ENCODE results near the gene PROSER2.
"Not testable (repeated sequence)": the region's sequence is repeated elsewhere in the genome, so short reads cannot be mapped to it uniquely, and the experiment has no call there.

PROSER2 gene

DNA sequence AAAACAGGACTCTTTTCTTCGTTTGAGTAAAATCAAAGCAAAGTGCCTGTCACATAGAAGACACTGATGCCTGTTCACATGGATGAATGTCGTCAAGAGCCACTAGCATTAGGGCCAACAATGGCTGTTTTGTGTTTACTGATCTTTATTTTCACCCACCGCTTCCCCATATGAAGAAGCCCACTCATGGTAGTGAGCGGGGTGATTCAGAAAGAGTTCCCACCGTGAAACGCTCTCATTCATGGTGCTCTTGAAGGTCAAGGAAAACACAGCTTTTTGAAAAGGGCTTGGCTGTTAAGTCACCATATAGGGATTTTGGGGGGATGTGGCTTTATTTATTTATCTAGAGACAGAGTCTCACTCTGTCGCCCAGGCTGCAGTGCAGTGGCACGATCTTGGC is 12.5 kb downstream of the PROSER2 start:
- DNase-seq (ENCODE audit: low read depth in 3 of 3), result no peak

DNA sequence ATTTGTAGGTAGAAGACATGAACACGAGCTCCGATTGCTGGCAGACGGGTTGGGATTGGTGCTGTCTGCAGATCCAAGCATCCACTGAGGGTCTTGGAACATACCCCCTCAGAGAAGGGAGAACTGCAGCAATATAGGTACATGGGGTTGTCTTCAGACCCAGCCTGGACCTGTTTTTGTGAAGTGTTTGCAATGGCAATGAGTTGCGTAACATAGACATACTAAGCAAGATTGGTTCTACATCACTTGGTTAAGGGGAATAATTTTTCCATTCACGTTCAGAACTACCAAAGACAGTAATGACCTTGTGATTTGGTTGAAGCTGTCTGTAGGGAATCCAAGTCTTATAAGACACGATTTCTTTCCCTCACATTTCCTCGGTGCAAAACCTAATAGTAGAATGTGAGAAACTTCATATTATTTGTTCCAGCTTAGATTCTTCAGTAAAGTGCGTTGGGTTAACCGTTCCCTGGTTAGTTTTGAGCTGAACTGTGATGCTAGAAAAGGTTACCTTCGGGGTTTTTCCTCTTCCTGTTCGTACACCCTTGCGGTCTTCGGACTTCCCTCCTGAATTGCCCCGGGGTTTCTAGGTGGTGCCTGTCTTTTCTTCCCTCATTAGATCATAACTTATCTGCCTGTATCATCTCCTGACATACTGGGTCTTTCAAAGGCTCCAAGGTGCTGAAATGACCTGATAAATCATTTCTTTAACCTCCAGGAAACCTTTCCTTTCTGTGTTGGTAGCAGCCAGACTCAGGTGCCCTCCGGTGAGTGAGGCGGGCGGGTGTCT is 14.4 kb downstream of the PROSER2 start:
- no peak for DNase-seq (ENCODE audit: low read depth in 3 of 3)

DNA sequence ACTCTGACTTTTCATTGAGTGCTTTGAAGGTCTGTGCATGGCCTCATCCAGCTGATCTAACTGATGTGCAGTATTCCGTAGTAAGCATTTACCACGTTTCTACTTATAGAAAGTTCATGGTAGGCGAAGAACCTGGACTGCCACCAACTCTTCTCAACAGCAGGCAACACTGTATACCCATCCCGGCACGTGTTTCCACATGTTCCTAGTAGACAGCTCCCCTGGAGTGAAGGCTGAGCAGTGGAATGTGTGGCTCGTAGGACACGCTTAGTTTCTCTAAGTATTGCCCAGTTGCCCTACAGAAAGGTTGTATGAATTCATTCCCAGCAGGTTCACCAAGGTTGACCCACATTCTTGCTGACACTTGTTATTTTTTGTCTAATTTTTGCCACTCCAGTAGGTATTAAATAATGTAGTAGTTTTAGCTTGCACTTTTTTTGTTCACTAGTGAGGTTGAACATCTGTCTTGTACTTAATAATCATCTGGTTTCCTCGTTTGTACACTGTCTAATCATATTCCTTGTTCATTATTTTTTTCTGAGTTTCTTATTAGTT is 15.2 kb downstream of the PROSER2 start:
- DNase-seq (ENCODE audit: low read depth in 3 of 3), result no peak

- DNase-seq (ENCODE audit: low read depth in 3 of 3), result no peak
Observed at GRCh38 chr10:11841375-11841774, 18.2 kb downstream of the PROSER2 start.

- DNase-seq (ENCODE audit: low read depth in 3 of 3), result no peak
Observed at GRCh38 chr10:11842411-11842810, 19.3 kb downstream of the PROSER2 start.

GRCh38 chr10:11845113-11845512 is 22.0 kb downstream of the PROSER2 start:
- no peak for DNase-seq (ENCODE audit: low read depth in 3 of 3)

- DNase-seq (ENCODE audit: low read depth in 3 of 3), result no peak
Observed at GRCh38 chr10:11846542-11846941, 23.4 kb downstream of the PROSER2 start.

DNA sequence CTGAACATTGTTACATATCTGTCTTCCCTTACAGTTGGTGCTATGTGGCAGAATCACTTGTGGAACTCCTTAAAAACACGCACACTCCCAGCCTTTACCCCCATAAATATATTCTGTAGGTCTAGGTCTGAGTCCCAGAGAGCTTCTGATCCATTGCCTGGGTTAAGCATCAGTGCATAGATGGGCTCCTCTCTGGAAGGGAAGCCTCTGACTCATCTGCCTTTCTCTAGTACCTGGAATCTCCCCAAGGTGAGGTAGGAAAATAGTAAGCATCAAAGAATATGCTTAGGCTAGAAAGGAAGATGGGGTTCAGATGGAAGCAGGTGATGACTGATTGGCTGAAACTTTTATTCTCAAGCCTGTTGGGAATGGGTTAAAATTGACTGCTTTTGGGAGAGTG is 26.1 kb downstream of the PROSER2 start:
- no peak for DNase-seq (ENCODE audit: low read depth in 3 of 3)

GRCh38 chr10:11849911-11850310 is 26.8 kb downstream of the PROSER2 start:
- no peak for DNase-seq (ENCODE audit: low read depth in 3 of 3)

DNA sequence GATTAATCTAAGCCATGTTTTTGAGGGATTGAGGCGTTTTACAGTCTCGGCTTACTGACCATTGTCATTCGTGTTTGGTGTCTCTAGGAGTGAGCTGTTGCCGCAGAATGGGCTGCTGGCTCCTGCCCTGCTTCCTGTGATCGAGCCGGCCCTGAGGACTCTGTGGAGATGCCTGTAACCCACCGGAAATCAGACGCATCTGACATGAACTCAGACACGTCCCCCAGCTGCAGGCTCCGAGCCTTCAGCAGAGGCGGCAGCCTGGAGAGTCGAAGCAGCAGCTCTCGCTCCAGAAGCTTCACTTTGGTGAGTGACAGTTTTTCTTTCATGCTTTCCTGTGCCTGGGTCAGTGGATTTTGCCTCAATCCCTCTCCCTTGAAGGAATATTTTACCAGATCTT is 28.8 kb downstream of the PROSER2 start:
- no peak for DNase-seq (ENCODE audit: low read depth in 3 of 3)

- not testable (repeated sequence) for DNase-seq (ENCODE audit: low read depth in 3 of 3)
Observed at GRCh38 chr10:11852637-11853036, 29.5 kb downstream of the PROSER2 start.

GRCh38 chr10:11853468-11853867 is 30.3 kb downstream of the PROSER2 start:
- no peak for DNase-seq (ENCODE audit: low read depth in 3 of 3)

DNA sequence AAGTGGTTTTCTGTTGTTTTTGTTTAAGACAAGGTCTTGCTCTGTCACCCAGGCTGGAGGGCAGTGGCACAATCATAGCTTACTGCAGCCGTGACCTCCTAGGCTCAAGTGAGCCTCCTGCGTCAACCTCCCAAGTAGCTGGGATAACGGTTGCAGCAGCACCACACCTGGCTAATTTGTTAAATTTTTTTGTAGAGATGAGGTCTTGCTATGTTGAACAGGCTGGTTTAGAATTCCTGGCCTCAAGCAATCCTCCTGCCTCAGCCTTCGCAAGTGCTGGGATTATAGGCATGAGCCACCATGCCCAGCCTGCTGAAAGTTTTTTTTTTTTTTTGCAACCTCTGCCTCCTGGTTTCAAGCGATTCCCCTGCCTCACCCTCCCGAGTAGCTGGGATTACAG is 31.1 kb downstream of the PROSER2 start:
- no peak for DNase-seq (ENCODE audit: low read depth in 3 of 3)

DNA sequence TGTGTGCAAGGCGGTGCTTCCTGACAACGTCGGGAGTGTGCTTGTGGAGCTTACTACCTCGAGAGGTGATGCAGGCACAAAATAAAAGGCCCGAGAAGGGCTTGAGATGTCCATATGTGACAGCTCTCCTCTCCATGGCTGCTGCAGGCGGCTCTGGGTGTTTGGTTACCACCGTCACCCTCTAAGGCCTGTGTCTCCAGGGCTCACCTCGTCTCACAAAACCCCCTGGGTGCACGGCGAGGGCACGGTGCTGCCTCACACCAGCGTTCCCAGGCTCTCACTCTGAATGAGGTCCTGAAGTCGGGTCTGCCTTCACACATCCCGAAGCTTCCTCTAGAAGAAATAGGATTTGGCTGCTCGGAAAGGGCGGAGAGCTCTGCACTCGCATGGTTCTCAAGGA is 32.9 kb downstream of the PROSER2 start:
- no peak for DNase-seq (ENCODE audit: low read depth in 3 of 3)

- DNase-seq (ENCODE audit: low read depth in 3 of 3), result no peak
Observed at GRCh38 chr10:11856678-11857077, 33.5 kb downstream of the PROSER2 start.

DNA sequence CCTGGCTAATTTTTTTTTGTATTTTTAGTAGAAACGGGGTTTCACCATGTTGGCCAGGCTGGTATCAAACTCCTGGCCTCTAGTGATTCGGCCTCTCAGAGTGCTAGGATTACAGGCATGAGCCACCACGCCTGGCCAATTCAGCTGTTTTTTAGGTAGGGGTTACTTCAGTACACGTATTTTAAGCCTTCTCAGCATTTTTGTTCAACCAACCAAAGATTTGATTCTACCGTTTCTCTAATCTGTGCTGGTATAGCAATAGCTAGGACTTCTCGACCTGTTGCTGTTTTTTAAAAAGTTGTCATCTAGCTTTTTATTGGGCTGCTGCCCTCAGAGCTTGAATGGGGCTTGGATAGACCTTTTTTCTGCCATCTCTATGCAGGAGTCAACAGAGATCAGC is 34.9 kb downstream of the PROSER2 start:
- no peak for DNase-seq (ENCODE audit: low read depth in 3 of 3)

DNA sequence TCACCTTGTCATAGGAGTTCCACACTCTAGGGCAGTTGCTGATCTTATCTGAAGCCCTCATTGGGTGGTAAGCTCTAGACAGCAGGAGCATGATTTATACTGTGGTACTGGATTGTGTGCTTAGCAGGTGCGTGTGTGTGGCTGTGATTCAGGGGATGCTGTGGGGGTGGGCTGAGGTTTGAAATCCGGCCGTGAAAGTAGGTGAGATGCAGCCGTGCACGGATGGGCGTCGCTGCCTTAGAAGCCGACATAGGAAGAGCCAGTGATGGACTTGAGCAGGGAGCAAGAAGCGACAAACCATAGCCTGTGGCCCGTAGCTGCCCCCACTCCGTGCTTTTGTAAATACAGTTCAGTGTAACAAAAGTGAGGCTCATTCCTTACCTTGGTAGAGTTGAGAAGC is 38.2 kb downstream of the PROSER2 start:
- no peak for DNase-seq (ENCODE audit: low read depth in 3 of 3)

- DNase-seq (ENCODE audit: low read depth in 3 of 3), result no peak
Observed at GRCh38 chr10:11861811-11862428, 38.8 kb downstream of the PROSER2 start.

DNA sequence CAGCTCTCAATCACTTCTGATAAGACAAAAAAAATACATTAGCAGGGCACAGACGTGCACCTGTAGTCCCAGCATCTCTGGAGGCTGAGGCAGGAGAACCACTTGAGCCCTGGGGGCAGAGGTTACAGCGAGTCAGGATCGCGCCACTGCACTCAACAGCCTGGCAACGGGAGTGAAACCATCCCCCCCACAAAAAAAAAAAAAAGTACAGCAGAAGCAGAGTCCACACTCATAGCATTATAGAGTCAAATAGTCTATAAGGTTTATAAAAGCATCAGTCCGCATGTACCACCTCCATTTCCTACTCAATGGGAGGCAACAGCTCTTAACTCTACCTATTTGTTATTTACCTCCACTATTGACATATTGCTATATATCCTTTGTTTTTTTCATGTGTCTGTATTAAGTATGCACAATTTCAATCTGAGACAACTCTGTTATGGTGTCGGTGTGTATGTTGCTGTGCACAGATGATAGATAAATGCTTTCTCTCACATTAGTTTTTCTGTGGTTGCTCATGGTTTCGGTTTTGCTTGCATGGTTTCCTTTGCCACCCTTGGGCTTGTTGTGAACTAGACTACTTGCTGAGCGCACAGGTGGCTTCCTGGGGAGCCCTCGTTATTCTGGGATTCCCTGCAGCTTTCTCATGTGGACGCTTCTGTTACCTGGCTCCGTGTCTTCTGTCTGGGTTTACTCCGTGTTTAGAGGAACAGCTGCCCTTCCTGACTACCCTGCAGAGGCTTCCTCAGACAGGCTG is 40.4 kb downstream of the PROSER2 start:
- peak; percentile 23 to 57 (median 45) for DNase-seq (ENCODE audit: low read depth in 3 of 3)

DNA sequence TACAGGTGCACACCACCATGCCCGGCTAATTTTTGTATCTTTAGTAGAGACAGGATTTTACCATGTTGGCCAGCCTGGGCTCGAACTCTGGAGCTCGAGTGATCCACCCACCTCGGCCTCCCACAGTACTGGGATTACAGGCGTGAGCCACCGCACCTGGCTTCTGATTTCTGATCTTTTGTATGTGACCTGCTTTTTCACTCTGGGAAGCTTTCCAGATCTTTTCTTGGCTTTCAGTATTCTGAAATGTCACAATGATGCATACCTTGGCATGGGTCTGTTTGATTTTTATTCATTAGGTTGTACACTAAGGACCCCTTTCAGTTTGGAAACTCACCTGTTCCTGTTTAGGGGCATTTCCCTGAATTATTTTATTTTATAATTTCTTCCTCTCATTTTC is 41.6 kb downstream of the PROSER2 start:
- no peak for DNase-seq (ENCODE audit: low read depth in 3 of 3)

DNA sequence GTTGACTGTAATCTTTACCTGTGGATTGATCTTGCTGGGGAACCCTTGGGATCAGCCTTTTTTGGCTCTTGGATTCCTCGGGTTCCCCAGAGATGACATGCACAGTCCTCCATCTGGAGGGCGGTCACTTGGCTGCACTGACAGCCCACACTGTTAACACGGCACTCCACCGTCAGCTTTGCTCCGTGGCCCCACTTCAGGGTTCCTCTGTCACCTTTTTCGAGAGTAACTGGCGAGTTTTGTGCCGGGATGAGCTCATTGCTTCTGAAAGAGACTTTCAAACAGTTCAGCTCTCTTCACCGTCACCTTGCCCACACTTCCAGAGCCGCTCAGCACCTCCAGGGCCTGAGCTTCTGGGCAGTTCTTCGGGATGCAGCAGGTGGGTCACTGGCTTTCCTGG is 42.4 kb downstream of the PROSER2 start:
- no peak for DNase-seq (ENCODE audit: low read depth in 3 of 3)

DNA sequence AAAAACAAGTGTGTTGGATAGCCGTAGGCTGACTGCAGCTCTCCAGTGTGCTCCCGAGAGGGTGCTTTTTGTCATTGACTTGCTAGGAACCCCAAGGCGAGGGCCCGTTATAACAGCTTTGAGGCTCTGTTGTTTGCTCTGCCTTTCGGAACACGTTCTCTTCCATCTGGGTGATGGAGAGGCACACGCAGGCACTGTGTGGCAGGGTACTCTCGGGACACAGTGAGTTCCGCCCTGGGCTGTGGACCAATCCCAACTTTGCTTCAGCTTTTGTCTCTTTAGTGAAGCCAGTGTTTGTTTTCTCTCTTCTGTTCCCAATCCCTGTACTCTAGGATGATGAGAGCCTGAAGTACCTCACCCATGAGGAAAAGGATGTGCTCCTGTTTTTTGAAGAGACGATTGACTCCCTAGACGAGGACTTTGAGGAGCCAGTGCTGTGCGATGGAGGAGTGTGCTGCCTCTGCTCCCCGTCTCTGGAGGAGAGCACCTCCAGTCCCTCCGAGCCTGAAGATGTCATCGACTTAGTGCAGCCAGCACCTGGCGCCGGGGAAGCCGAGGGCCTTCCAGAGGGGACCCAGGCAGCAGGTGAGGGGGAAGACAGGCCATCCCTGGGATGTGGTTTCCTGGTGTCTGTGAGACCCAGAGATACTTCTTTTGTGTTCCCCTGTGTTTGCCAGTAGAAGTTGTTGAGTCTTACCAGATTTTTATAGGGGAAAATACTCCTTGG is 43.2 kb downstream of the PROSER2 start:
- no peak for DNase-seq (ENCODE audit: low read depth in 3 of 3)

Data from stimulated activated CD4-positive, alpha-beta T cell treated with anti-CD3 and anti-CD28 coated beads, TNF-alpha, amount 100 ng/mL, for 24 hours (primary cell).